ENCODE results near the gene SEC22B. TPM values are rescaled to one million over a fixed set of nuclear protein-coding genes. Genes with fewer than 3 reads are reported as not detected.
A peak's percentile ranks its signal among the peaks of the same experiment; 100 is the strongest.
"Not testable (repeated sequence)": the region's sequence is repeated elsewhere in the genome, so short reads cannot be mapped to it uniquely, and the experiment has no call there.

Gene SEC22B
- total and polyA plus RNA-seq, 2 donors = 19.9 to 22.4 TPM

- not testable (repeated sequence) for H3K9me3 ChIP-seq (ENCODE audit: control insufficient read depth in 2 of 2, insufficient read depth in 1 of 2, low read length in 1 of 2); H3K4me3 ChIP-seq (ENCODE audit: low read length in 2 of 2); H3K27me3 ChIP-seq (ENCODE audit: control insufficient read depth in 2 of 2, insufficient read depth in 1 of 2, low read length in 1 of 2); H3K4me1 ChIP-seq (ENCODE audit: control insufficient read depth in 2 of 2, insufficient read depth in 2 of 2, low read length in 2 of 2); DNase-seq (ENCODE audit: low read depth in 6 of 9, low spot score in 9 of 9); H3K27ac ChIP-seq (ENCODE audit: low read depth in 1 of 2, low read length in 1 of 2); H3K36me3 ChIP-seq (ENCODE audit: control insufficient read depth in 2 of 2, insufficient read depth in 2 of 2, low read length in 1 of 2)
- 100% methylated on average over 2 of the region's 3 CpGs for WGBS
These were observed 26.0 kb downstream of the SEC22B start for GRCh38 chr1:120150138-120150822.

GRCh38 chr1:120149420-120150059, 26.8 kb downstream of the SEC22B start:
- not testable (repeated sequence) for H3K4me1 ChIP-seq (ENCODE audit: control insufficient read depth in 2 of 2, insufficient read depth in 2 of 2, low read length in 2 of 2); H3K27me3 ChIP-seq (ENCODE audit: control insufficient read depth in 2 of 2, insufficient read depth in 1 of 2, low read length in 1 of 2); H3K9me3 ChIP-seq (ENCODE audit: control insufficient read depth in 2 of 2, insufficient read depth in 1 of 2, low read length in 1 of 2); H3K27ac ChIP-seq (ENCODE audit: low read depth in 1 of 2, low read length in 1 of 2); H3K4me3 ChIP-seq (ENCODE audit: low read length in 2 of 2); DNase-seq (ENCODE audit: low read depth in 6 of 9, low spot score in 9 of 9); H3K36me3 ChIP-seq (ENCODE audit: control insufficient read depth in 2 of 2, insufficient read depth in 2 of 2, low read length in 1 of 2)

- not testable (repeated sequence) for H3K27me3 ChIP-seq (ENCODE audit: control insufficient read depth in 2 of 2, insufficient read depth in 1 of 2, low read length in 1 of 2); H3K9me3 ChIP-seq (ENCODE audit: control insufficient read depth in 2 of 2, insufficient read depth in 1 of 2, low read length in 1 of 2); H3K36me3 ChIP-seq (ENCODE audit: control insufficient read depth in 2 of 2, insufficient read depth in 2 of 2, low read length in 1 of 2); DNase-seq (ENCODE audit: low read depth in 6 of 9, low spot score in 9 of 9); H3K4me1 ChIP-seq (ENCODE audit: control insufficient read depth in 2 of 2, insufficient read depth in 2 of 2, low read length in 2 of 2); H3K4me3 ChIP-seq (ENCODE audit: low read length in 2 of 2); H3K27ac ChIP-seq (ENCODE audit: low read depth in 1 of 2, low read length in 1 of 2)
- WGBS = no CpG with 5 or more reads among the region's 1 CpG
These were observed 30.5 kb downstream of the SEC22B start for GRCh38 chr1:120145806-120146205.

GRCh38 chr1:120144626-120145025, 31.7 kb downstream of the SEC22B start:
- H3K36me3 ChIP-seq (ENCODE audit: control insufficient read depth in 2 of 2, insufficient read depth in 2 of 2, low read length in 1 of 2); H3K4me1 ChIP-seq (ENCODE audit: control insufficient read depth in 2 of 2, insufficient read depth in 2 of 2, low read length in 2 of 2); H3K27me3 ChIP-seq (ENCODE audit: control insufficient read depth in 2 of 2, insufficient read depth in 1 of 2, low read length in 1 of 2); H3K9me3 ChIP-seq (ENCODE audit: control insufficient read depth in 2 of 2, insufficient read depth in 1 of 2, low read length in 1 of 2); H3K27ac ChIP-seq (ENCODE audit: low read depth in 1 of 2, low read length in 1 of 2); H3K4me3 ChIP-seq (ENCODE audit: low read length in 2 of 2); DNase-seq (ENCODE audit: low read depth in 6 of 9, low spot score in 9 of 9): not testable (repeated sequence)
- no CpG with 5 or more reads among the region's 1 CpG for WGBS

- not testable (repeated sequence) for H3K4me1 ChIP-seq (ENCODE audit: control insufficient read depth in 2 of 2, insufficient read depth in 2 of 2, low read length in 2 of 2); H3K9me3 ChIP-seq (ENCODE audit: control insufficient read depth in 2 of 2, insufficient read depth in 1 of 2, low read length in 1 of 2); H3K36me3 ChIP-seq (ENCODE audit: control insufficient read depth in 2 of 2, insufficient read depth in 2 of 2, low read length in 1 of 2); H3K27me3 ChIP-seq (ENCODE audit: control insufficient read depth in 2 of 2, insufficient read depth in 1 of 2, low read length in 1 of 2); DNase-seq (ENCODE audit: low read depth in 6 of 9, low spot score in 9 of 9); H3K4me3 ChIP-seq (ENCODE audit: low read length in 2 of 2); H3K27ac ChIP-seq (ENCODE audit: low read depth in 1 of 2, low read length in 1 of 2)
- 100% methylated on average over 2 of the region's 2 CpGs for WGBS
These were observed 32.2 kb downstream of the SEC22B start for GRCh38 chr1:120144169-120144568.

GRCh38 chr1:120143334-120143733, 33.0 kb downstream of the SEC22B start:
- not testable (repeated sequence) for DNase-seq (ENCODE audit: low read depth in 6 of 9, low spot score in 9 of 9); H3K27me3 ChIP-seq (ENCODE audit: control insufficient read depth in 2 of 2, insufficient read depth in 1 of 2, low read length in 1 of 2); H3K4me3 ChIP-seq (ENCODE audit: low read length in 2 of 2); H3K36me3 ChIP-seq (ENCODE audit: control insufficient read depth in 2 of 2, insufficient read depth in 2 of 2, low read length in 1 of 2); H3K4me1 ChIP-seq (ENCODE audit: control insufficient read depth in 2 of 2, insufficient read depth in 2 of 2, low read length in 2 of 2); H3K27ac ChIP-seq (ENCODE audit: low read depth in 1 of 2, low read length in 1 of 2); H3K9me3 ChIP-seq (ENCODE audit: control insufficient read depth in 2 of 2, insufficient read depth in 1 of 2, low read length in 1 of 2)
- WGBS = 63% methylated on average over 3 of the region's 3 CpGs

GRCh38 chr1:120142512-120143263, 33.6 kb downstream of the SEC22B start:
- DNase-seq (ENCODE audit: low read depth in 6 of 9, low spot score in 9 of 9) = peak in 3 of 9 donors; percentile 23 to 58 (median 44)
- not testable (repeated sequence) for H3K27me3 ChIP-seq (ENCODE audit: control insufficient read depth in 2 of 2, insufficient read depth in 1 of 2, low read length in 1 of 2)

GRCh38 chr1:120141865-120142264, 34.5 kb downstream of the SEC22B start:
- not testable (repeated sequence) for H3K27ac ChIP-seq (ENCODE audit: low read depth in 1 of 2, low read length in 1 of 2)

More at GRCh38 chr1:120142512-120143263, 33.6 kb downstream of the SEC22B start:
- not testable (repeated sequence) for H3K27ac ChIP-seq (ENCODE audit: low read depth in 1 of 2, low read length in 1 of 2); H3K4me1 ChIP-seq (ENCODE audit: control insufficient read depth in 2 of 2, insufficient read depth in 2 of 2, low read length in 2 of 2); H3K9me3 ChIP-seq (ENCODE audit: control insufficient read depth in 2 of 2, insufficient read depth in 1 of 2, low read length in 1 of 2); H3K36me3 ChIP-seq (ENCODE audit: control insufficient read depth in 2 of 2, insufficient read depth in 2 of 2, low read length in 1 of 2); H3K4me3 ChIP-seq (ENCODE audit: low read length in 2 of 2)
- WGBS = 38% methylated on average over 12 of the region's 14 CpGs

GRCh38 chr1:120140656-120141265, 35.6 kb downstream of the SEC22B start:
- WGBS = 100% methylated on average over 1 of the region's 1 CpG
- not testable (repeated sequence) for DNase-seq (ENCODE audit: low read depth in 6 of 9, low spot score in 9 of 9)

More at GRCh38 chr1:120141865-120142264, 34.5 kb downstream of the SEC22B start:
- H3K27me3 ChIP-seq (ENCODE audit: control insufficient read depth in 2 of 2, insufficient read depth in 1 of 2, low read length in 1 of 2); H3K36me3 ChIP-seq (ENCODE audit: control insufficient read depth in 2 of 2, insufficient read depth in 2 of 2, low read length in 1 of 2); DNase-seq (ENCODE audit: low read depth in 6 of 9, low spot score in 9 of 9); H3K4me1 ChIP-seq (ENCODE audit: control insufficient read depth in 2 of 2, insufficient read depth in 2 of 2, low read length in 2 of 2); H3K4me3 ChIP-seq (ENCODE audit: low read length in 2 of 2); H3K9me3 ChIP-seq (ENCODE audit: control insufficient read depth in 2 of 2, insufficient read depth in 1 of 2, low read length in 1 of 2): not testable (repeated sequence)

More at GRCh38 chr1:120140656-120141265, 35.6 kb downstream of the SEC22B start:
- not testable (repeated sequence) for H3K27me3 ChIP-seq (ENCODE audit: control insufficient read depth in 2 of 2, insufficient read depth in 1 of 2, low read length in 1 of 2); H3K27ac ChIP-seq (ENCODE audit: low read depth in 1 of 2, low read length in 1 of 2); H3K4me3 ChIP-seq (ENCODE audit: low read length in 2 of 2); H3K4me1 ChIP-seq (ENCODE audit: control insufficient read depth in 2 of 2, insufficient read depth in 2 of 2, low read length in 2 of 2); H3K36me3 ChIP-seq (ENCODE audit: control insufficient read depth in 2 of 2, insufficient read depth in 2 of 2, low read length in 1 of 2); H3K9me3 ChIP-seq (ENCODE audit: control insufficient read depth in 2 of 2, insufficient read depth in 1 of 2, low read length in 1 of 2)
